NCI-H446 (cell line): ENCODE measurements around the gene C3.
"Not testable (repeated sequence)": the region's sequence is repeated elsewhere in the genome, so short reads cannot be mapped to it uniquely, and the experiment has no call there.

Source experiments
- DNase-seq, 2 experiments: peaks; one replicate each; lab custom pipeline; 2025; lab: John Stamatoyannopoulos, UW

C3 gene

DNA sequence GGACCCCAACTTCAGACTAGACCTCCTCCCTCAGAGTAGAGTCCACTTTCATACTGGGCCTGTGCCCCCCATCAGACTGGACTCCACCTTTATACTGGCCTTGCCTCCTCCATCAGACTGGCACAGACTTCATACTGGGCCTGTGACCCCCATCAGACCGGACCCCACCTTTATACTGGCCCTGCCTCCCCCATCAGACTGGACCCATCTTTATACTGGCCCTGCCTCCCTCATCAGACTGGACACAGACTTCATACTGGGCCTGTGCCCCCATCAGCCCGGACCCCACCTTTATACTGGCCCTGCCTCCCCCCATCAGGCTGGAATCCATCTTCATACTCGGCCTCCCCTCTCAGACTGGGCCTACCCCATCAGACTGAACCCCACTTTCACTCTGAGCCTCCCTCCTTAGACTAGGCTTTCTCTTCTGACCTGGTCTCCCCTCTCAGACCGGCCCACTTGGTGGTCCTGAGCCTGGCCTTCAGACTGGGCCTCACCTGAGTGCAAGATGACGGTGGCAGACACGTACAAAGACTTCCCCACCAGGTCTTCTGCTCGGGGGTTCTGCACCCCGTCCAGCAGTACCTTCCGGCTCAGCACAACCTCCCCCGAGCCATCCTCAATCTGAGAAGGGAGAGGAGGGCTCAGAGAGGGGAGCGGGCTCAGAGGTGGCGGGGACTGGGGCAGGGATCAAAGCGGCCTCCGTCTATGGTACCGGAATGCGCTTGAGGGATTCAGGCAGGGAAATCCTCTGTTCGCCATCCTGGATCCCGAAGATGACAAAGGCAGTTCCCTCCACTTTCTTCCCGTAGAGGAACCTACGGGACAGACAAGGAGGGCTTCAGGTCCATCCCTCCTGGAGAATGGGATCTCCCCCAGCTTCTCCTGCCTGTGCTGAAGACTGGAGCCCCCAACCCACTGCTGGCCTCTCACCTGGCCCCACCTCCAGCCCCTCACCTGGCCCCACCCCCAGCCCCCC lies 7.5 kb downstream of the C3 start:
- no peak for DNase-seq

- DNase-seq = no peak
Observed at GRCh38 chr19:6712231-6712630, 8.2 kb downstream of the C3 start.

GRCh38 chr19:6711605-6712004 lies 8.8 kb downstream of the C3 start:
- DNase-seq = no peak

DNA sequence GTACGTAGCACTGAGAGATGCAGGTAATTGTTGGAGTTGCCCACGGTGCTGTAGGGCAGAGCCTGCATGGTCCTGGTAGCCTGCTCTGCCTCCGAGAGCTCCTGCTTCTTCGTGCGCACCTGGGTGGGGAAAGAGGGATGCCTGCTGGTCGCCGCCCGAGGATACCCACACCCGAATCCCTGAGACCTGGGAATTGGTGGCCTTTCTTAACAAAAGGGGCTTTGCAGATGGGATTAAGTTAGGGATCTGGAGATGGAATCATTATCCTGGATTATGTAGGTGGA lies 9.4 kb downstream of the C3 start:
- no peak for DNase-seq

GRCh38 chr19:6710273-6711077 lies 10.0 kb downstream of the C3 start:
- DNase-seq = no peak

DNA sequence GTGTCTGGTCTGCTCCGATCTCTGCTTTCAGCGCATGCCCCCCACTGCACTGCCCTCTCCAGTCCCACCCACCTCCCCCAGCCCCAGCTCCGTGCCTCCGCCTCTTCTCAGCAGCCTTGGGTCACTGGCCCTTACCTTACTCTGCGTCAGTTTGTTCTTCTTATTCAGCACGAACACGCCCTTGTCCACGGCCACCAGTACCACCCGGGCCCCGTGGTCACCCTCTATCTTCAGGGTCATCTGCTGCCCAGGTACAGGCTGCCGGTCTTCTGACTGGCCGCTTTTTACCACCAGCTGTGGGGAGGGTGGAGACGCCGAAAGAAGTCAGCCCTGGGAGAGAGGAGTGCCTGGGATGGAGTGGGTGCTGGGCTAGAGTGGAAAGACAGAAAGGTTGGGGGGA lies 10.9 kb downstream of the C3 start:
- no peak for DNase-seq

DNA sequence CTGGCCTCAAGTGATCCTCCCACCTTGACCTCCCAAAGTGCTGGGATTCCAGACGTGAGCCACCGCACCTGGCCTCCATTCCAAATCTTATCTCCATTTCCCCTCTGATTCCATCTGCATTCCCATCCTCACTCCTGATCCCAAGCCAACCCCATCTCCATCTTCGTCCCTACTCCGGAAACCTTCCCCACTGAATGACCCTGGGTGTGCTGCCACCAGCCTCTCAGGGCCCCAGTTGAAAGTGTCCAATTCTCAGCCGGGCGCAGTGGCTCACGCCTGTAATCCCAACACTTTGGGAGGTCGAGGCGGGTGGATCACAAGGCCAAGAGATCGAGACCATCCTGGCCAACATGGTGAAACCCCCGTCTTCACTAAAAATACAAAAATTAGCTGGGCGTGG lies 11.5 kb downstream of the C3 start:
- not testable (repeated sequence) for DNase-seq

GRCh38 chr19:6708346-6708745 lies 12.1 kb downstream of the C3 start:
- DNase-seq = no peak

- DNase-seq = no peak
Observed at GRCh38 chr19:6707658-6708018, 12.8 kb downstream of the C3 start.

GRCh38 chr19:6707011-6707657 lies 13.3 kb downstream of the C3 start:
- no peak for DNase-seq

DNA sequence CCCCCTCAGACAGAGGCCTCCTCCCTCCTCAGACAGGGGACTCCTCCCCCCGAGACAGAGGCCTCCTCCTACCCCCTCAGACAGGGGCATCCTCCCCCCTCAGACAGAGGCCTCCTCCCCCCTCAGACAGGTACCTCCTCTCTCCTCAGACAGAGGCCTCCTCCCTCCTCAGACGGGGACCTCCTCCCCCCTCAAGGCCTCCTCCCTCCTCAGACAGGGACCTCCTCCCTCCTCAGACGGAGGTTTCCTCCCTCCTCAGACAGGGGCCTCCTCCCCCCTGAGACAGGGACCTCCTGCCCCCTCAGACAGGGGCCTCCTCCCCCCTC lies 13.9 kb downstream of the C3 start:
- no peak for DNase-seq

DNA sequence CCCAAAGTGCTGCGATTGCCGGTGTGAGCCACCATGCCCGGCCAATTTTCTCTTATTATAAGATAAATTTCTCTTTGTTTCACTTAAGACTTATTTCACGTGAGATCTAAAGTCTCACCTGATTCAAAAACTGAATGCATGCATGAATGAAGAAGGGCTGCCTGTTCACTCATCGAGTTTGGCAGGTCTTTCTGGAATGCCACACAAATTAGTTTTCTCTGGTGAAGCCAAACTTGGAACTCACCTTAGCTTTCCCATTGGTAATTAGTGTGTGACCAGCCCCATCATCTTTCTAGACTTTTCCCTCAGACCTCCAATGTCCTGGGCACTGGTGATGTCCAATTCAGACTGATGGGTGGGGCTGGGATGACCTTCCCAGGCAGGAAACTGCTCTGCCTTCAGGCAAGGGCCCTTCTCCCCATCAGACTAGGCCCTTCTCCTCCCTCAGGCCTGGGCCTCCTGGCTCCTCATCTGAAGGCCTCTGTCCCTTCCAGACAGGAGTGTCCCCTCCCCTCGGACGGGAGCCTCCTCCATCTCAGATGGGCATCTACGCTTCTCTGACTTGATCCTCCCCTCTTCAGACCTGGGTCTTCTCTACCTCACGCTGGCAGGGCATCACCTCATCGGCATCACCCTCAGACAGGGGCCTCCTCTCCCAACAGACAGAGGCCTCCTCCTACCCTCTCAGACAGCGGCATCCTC lies 14.4 kb downstream of the C3 start:
- DNase-seq = no peak

DNA sequence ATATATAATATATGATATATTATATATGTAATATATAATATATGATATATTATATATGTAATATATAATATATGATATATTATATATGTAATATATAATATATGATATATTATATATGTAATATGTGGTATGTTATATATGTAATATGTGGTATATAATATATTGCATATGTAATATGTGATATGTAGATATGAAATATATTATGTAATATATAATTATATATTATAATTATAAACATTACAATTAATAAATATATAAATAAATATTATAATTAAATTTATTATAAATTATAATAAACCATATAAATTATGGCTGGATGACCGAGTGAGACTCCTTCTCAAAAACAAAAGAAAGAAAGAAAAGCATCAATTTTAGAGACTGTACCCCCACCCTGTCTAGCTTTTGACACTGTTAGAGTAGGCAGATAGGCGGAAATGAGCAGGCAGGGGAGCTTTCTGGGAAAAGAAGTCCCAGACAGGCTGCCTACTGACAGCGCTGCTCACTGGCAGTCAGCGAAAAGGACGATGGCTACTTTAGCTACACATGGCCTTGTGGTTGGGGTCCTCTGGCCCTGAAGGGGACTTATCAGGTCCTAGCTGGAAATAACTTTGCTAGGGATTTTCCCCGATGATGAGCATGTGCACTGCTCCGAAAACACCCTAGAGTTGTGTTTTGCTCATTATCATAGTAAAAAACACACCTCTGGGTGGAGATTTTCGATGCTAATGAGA lies 19.7 kb downstream of the C3 start:
- DNase-seq = no peak

GRCh38 chr19:6699935-6700334 lies 20.5 kb downstream of the C3 start:
- DNase-seq = no peak

GRCh38 chr19:6697291-6697690 lies 23.2 kb downstream of the C3 start:
- no peak for DNase-seq

DNA sequence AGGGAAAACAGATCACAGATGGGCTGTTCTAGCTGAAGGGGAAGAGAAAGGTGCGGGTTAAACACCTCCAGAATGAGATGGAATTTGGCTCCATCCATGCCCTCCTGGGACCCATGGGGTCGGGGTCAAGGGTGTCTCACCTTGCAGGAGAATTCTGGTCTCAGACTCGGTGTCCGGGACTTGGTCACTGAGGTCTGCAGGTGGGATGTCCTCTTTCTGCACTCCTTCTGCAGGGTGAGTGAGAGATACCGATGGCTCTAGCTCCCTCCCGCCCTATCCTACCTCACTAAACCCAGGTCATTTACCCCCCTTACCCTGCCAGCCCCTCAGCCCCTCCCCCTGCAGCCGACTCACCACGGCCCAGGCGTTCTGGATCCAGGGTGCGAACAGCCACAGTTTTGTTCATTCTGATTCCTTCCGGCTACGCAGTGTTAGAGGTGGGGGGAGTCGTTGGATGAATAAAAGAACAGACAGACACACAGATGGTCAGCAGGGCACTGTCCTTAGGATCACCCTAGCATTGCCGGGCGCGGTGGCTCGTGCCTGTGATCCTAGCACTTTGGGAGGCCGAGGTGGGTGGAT lies 24.1 kb downstream of the C3 start:
- no peak for DNase-seq

GRCh38 chr19:6694147-6694815 lies 26.2 kb downstream of the C3 start:
- no peak for DNase-seq

GRCh38 chr19:6693681-6694080 lies 26.8 kb downstream of the C3 start:
- DNase-seq = no peak

GRCh38 chr19:6693056-6693471 lies 27.4 kb downstream of the C3 start:
- no peak for DNase-seq

DNA sequence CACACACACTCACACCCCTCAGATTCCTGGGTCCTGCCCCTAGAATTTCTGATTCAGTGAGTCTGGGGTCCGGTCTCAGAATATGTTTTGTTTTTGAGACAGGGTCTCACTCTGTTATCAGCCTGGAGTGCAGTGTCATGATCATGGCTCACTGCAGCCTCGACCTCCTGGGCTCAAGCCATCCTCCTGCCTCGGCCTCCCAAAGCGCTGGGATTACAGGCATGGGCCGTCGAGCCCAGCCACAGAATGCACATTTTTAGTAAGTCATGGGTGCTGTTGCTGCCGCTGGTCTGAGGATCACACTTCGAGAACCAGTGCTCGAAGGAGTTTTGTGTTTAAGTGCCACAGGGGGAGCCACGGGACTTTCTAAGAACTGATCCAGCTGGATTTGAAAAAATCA lies 28.4 kb downstream of the C3 start:
- no peak for DNase-seq

DNA sequence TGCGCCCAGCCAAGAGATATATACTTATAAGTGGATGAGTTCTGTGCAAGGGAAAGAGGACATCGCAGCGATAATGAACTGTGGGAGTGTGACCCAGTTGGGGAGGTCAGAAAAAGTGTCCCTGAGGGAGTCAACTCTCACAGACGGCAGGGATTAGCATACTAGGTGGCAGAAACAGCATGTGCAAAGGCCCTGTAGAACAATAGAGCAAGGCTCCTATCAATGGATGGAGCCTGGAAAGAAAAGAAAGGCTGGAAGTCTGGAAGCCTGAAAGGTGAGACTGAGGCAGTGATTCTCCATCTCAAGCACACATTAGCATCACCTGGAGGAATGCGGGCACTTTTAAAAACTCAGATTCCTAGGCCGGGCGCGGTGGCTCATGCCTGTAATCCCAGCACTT lies 29.1 kb downstream of the C3 start:
- DNase-seq = no peak
